ENCODE measurements around the gene PRKAA1.
A peak's percentile ranks its signal among the peaks of the same experiment; 100 is the strongest.
"Not testable (repeated sequence)": the region's sequence is repeated elsewhere in the genome, so short reads cannot be mapped to it uniquely, and the experiment has no call there.

The PRKAA1 gene

DNA sequence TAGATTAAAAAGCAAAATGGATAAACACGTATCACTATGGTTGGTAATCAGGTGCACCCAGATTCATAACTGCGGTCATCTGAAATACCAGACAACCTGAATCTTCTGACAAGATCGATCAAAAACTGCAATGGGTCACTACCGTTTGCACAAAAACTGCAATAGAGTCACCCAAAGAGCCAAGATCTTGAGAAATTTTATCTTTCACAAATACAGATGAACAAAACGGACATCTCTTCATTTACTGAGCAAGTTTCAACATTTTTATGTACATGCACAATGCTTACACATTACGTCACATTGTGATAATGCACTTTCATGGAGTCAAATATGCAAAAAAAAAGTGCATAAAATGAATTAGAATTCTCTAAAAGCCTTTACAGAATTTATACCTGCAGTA, 18.6 kb downstream of the PRKAA1 start:
- no peak for DNase-seq

DNA sequence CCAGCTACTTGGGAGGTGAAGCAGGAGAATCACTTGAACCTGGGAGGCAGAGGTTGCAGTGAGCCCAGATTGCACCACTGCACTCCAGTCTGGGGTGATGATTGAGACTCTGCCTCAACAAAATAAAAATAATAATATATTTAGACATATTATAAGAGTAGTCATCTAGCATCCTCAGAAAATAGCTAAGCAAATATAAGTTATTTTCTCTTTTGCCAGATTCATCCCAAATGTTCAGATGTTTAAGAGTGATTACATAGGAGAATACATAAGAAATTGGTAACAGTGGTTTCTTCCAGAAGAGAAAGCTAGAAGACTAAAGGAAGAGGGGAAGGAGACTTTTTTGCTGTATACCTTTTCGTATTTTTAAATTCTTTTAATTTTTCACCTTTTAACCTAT, 20.0 kb downstream of the PRKAA1 start:
- no peak for DNase-seq

DNA sequence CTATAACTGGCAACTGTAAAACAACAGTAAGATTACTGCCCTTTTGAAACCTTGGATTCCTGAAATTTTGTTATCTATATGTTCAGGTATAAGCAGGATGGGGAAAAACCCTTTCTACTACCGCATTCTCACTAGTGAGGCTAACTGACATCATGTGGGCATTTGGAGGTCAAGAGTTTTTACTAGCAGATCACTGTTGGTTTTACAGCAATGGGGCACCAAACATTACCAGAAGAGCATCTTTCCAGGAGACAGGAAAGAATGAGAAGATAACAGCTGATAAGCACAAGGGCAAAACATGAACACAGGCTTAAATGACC, 21.6 kb downstream of the PRKAA1 start:
- DNase-seq: no peak

DNA sequence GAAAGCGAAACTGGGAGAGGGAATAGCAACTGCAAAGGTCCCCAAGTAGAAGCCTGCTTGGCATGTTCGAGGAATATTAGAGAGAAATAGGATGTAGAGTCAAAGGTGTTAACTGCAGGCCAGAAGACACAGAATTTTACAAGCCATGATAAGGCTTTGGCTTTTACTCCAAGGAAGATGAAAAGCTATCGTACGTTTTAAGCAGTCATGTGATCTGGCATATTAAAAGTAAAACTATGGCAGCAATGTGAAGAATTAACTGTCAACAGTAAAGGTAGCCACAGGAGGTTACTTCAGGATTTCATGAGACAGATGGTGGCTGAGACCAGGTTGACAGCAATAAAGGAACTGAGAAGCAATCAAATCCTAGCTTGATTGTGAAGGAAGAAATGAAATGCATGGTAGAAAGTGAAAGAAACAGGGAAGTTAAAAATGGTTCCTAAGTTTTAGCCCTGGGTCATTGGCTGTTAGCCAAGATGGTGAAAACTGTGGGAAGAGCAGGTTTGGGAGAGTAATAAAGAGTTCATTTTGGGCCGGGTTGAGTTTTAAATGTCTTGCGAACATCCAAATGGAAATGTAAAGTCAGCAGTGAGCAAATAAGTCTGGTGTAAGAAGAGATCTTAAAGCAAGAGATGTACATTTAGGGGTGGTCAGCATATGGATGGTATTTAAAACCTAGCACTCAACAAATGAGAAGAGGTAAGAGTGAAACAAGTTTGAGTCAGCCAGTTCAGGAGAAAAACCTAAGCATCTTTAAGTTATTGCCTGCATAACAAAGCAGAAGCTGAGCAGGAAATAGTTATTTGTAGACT, 22.1 kb downstream of the PRKAA1 start:
- DNase-seq: no peak

DNA sequence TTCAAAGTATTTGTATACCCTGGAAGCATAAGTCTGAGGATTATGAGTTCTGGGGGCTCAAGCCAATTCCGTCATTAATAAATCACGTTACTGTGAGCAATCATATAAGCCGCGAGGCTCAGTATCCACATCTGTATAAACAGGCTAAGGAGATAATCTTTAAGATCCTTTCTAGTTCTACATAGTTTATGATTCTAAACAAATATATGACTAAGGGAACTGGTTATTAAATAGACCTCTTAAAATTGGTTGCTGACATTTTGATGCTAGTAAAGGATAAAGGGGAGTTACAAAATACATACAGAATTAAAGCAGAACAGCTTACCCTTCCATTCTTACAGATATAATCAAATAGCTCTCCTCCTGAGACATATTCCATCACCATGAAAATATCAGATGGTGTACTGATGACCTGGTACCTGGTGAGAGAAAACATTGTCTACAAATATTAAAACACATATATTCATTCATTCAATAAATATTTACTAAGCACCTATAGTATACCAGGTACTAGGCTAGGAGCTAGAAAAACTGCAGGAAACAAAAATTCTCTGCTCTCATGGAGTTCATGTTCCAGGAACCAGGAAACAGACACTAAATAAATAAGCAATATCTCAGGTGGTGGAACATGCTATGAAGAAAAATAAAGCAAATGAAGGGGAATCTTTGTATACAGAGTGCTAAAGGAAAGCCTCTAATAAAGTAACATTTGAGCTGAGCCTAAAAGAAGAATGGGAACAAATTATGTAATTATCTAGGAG, 22.9 kb downstream of the PRKAA1 start:
- no peak for DNase-seq

DNA sequence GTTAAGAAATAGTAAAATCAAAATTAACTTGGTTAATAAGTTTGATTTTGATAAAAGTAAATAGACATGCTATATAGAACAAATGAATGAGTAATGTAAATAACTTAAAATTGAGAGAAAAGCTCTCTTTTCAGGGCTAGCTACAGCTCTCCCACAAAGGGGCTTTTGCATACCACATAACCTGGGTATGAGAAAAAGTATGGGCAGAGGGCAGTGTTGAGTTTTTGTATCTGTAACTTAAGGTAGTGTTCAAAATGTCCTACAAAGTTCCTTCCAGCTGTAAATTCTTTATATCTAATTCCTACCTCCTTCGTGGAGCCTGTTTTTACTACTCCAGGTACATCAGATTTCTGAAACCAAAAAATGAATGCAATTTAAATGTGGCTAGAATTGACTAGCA, 23.6 kb downstream of the PRKAA1 start:
- no peak for DNase-seq

DNA sequence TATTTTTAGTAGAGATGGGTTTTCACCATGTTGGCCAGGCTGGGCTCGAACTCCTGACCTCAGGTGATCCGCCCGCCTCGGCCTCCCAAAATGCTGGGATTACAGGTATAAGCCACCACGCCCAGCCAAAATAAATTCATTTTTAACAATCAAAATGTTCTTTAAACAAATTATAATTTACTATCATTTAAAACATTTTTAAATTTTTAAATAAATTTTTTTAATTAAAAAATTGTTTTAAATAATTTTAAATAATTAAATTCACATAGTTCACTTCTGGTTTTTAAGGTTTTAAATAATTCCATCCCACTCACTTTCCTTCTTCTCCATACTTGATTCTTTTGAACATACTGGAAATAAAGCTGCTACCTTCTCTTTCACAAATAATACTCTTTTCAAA, 27.4 kb downstream of the PRKAA1 start:
- DNase-seq: no peak

DNA sequence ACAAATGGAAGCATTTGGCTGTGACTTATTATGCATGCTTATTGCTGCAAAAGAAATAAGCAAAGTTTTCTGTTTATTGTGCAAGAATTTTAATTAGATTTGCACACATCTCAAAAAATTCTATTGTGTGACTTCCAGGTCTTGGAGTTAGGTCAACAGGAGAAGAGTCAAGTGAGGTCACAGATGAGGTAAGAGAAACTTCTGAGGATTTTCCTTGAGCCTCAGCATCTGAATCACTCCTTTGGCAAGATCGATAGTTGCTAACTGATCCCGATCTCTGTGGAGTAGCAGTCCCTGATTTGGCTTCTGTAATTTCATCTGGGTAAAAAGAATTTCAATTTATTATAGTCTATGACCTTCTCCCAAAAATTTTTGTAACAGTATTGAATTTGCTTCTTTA, 35.5 kb downstream of the PRKAA1 start:
- DNase-seq: no peak

DNA sequence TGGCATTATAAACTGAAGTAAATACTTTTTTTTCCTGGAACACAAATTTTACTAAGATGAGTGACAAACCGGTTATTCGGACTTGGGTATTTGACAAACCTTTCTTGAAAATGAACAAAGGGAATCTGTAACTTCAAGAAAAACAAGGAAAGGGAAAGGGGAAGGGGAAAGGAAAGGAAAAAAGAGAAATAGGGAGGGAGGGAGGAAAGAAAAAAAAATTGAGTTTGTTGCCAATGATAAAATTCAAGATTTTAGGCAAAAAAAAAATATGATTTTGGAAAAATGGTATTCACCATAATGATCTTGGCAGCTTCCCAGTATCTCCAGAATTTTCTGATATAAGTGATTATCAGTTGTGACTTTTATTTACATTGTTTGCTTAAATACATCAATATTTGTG, 40.8 kb downstream of the PRKAA1 start:
- no peak for DNase-seq

DNA sequence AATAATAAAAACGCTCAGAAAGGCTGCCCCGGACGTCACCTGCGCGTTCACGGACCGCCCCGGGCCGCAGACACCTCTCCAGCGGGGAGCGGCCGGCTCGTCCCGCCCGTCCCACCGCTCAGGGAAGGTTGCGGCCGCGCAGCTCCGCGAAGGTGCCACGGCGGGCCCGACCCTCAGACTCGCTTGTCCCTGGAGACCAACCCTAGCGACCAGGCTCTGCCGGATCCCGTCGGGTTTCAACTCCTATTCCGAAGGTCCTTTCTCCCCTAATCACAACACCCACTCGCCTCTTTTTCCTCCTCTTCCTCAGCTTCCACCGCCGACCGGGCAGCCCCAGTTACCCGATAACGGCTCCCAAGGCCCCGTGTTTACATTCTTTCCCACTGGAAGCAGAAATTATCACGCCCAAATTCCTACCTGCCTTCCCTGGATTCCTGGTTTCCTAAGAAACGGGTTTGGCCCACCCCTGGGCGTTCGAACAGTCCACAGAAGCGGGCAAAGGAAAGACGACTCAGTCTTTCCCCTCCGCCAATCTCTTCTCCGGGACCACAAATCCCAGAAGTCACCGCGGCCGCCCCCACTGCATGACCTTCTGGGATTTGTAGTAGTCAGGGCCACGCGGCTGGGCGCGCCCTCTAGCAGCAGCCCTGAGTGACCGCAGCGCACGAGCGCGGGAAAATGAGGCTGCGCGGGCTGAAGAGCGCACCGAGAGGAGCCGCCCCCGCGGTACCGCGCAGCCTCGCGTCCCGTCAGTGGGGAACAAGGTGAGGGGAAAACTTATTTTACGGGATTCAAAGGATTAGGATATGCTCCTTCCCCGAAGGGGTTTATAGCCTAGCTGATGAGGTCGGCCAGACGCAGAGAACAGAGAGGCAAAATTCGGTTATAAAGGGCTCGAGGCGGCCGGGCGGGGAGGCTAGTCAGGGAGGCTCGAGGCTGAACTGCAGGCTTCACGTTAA, 42.5 kb downstream of the PRKAA1 start, which contains the start of gene TTC33:
Gene TTC33 (minus strand): TSS at position 555 of the 959 bp plus-strand sequence. CDS start 8,943 bp downstream, outside the sequence.
- DNase-seq: peak; percentile 94

DNA sequence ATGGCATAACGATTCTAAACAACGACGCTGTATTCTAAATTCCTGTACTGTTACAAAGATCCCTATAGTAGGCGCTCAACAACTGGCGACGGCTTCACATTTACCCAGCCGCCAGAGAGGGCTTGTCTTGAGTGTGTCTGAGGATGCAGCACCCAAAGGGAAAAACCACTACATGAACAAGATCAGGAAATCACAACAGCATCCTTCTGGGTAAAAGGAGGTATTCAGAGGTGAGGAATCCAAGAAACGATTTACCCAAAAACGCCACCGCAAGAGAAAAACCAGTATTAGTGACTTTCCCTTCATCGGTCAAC, 43.1 kb downstream of the PRKAA1 start:
- peak; percentile 79 for DNase-seq

DNA sequence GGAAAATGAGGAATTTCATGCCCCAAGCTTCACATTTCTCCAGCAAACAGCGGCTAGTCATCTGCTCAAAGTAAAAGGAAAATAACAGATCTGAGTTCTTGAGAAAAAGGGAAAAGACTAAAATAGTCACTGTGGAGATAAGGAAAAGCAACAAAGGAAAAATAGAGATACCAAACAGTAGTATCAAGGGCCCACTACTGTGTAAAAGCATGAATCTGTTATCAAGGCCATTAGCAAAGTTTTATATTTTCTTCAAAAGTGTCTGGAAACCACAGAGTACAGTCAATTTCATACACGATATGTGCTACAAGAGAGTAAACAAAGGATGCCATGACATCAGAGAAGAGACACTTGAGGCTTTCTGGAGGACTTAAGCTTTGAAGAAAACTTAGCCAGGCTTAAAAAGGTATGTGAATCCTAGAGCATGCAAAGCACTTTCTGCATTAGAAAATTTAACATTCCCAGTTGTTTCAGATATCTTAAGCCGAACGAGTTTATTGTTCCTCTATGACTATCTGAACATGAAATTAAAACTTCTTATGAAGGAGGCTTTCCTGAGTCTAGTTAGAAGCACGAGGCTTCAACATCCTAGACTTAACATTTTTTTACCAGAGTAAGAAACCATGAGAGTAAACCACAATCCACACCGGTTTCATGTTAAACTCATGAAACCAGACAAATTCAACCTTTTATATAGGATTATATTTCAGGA, 43.6 kb downstream of the PRKAA1 start:
- peak; percentile 36 for DNase-seq

DNA sequence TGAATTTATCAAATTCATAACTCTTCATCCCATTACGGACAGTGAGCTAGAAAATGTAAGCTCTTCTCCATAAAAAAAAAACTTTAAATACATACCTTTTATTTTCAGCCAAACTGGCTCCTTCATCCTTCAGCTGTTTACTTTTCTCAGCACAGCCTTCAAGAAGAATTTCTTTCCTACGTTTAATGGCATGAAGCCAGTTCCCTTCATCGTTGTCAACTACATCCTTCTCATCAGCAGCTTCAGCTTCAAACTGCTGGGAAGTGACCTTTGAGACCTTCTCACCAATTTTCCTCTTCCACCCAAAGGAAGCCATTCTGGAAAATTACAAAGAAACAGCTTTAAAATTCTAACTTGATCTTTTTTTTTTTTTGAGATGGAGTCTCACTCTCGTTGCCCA, 51.5 kb downstream of the PRKAA1 start:
- DNase-seq: no peak

DNA sequence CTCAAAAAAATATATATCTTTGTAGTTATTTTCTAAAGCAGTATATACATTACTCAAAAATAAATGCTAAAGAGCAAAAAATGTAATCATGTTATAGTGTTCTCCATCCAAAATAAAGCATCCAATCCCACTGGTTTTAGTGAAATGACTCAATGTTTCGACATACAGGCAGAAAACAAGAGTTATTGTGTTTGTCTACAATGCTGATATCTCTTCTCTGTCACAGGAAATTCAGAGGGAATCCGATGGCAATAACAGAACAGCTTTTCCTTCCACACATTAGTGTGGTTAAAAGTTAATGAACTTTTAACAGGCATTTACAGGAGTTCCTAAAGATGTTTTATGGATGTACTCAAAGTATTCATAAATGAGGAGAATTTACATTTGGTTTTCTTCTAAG, 54.4 kb downstream of the PRKAA1 start:
- DNase-seq: no peak

DNA sequence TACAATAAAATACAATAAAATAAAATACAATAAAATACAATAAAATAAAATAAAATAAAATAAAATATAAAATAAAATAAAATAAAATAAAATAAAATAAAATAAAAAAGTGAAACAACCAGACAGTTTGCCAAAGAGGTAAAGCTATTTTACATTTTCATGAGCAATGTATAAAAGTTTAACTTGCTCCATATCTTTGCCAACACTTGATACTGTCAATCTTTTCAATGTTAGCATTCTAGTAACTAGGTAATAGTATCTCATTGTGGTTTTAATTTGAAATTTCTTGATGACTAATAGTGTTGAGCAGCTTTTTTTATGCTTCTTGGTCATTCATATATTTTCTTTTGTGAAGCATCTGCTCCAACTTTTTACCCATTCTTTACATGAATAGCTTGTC, 59.7 kb downstream of the PRKAA1 start:
- no peak for DNase-seq

DNA sequence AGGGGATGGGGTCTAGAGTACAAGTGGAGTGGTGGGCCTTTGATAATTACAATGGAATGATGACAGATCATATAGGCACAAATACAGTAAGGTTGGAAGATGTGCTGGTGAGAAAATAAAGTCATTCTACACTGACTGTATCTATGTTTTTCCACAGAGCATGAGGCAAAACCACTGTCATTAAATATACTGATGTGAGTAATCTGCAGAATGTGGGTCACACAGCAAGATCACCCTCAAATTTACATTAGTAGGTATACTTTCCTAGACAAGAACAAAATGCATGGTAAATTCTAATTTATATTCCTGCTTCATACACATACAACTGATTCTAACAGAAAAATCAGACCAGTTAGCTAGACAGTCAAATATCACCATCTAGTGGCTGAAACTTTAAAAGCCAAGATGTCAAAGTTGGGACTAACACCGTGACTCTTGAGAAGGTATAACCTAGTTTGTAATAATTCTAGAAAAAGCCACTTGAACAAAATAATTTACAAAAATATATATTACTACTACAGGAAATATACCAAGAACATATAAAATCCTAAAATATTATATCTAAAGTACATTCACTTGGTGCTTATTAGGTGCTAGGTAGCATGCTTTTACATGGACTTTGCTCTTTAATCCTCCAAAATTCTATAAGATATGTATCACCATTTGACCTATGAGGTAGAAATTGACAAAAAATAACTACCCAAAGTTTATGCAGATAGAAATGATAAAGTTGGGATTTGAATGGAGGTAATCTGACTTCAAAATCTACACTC, 61.9 kb downstream of the PRKAA1 start:
- peak; percentile 87 for DNase-seq

DNA sequence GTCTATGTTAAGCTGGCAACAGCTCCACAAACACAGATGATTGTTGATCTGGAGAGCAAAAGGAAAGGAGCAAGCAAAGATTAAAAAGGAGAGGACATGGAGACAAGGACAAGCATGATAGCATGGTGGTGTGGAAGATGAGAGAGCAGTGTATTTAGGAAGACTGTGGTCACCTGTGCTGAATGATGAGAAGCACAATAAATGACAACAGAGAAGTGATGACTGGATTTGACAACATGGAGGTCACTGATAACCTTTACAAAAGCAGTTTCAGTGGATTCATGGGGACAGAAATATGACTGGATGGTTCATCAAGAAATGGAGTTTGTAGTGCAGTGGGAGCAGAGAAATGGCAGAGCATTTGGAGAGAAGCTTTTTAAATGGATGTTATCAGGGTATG, 62.6 kb downstream of the PRKAA1 start:
- DNase-seq: no peak

DNA sequence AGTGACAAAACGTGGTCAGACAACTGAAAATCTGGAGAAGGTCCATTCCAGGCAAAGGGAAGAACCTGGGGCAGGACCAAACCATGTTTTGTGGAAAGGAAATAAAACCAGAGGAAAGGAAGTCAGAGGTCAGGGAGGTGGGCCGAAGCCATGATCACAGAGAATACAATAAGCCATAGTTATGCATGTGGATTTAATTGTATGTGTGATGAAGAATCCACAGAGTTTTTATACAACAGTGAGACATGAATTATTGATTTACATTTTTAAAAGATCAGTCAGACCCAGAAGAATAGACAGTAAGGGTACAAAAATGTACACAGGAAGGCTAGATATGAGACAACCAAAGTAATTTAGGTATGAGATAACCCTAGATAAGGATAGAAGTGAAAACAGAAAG, 63.2 kb downstream of the PRKAA1 start:
- no peak for DNase-seq

DNA sequence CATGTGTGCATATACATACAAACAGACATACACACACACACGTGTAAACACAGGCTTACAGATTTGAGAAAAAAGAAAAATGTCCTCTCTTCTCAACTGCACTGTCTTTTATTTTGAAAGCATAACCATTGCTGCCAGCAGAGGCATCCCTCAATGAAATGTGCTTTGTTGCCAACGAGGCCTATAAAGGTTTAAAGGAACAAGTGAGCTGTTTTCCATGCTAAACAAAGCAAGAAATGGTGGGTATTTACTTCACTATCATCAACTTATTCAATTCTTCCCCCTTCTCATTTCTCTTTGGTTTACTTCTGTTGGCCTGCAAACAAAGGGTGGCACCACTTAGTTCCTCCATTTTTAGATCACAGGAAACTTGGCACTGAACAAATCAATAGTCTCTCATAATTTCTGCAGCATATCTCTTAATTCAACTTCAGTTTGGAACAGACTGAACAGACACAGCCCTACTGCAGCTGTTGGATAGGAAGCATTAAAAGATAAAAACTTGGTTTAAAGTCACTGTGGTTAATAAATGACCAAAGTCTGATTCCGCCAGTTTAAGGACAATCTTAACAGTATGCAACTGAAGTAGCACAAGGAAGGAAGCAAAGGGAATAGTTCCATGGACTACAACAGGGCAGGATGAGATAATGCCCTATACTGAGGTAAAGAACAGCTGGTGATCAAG, 64.2 kb downstream of the PRKAA1 start:
- no peak for DNase-seq

DNA sequence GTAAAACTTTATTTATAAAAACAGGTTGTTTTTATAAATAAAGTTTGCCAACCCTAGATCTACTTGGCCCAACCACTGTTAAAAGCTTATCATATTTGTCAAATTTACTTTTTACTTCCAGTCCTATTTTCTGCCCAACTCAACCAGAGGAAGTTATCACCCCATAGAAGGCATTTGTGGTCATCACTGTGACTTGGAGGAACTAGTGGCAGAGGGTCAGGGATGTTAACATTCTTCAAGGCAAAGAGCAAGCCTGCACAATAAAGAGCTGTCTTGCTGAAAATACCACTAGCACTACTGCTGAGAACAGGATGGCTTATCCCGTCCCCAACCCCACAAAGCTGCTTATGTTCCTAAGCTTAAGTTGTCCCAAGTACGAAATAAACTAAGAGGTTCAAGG, 64.7 kb downstream of the PRKAA1 start:
- DNase-seq: no peak

DNA sequence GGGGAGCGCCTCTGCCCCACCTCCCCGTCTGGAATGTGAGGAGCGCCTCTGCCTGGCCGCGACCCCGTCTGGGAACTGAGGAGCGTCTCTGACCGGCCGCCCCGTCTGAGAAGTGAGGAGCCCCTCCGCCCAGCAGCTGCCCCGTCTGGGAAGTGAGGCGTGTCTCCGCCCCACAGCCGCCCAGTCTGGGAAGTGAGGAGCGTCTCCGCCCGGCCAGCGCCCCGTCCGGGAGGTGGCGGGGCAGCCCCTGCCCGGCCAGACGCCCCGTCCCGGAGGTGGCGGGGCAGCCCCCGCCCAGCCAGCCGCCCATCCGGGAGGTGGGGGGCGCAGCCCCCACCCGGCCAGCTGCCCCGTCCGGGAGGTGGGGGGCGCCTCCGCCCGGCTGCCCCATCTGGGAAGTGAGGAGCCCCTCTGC, 75.7 kb downstream of the PRKAA1 start:
- not testable (repeated sequence) for DNase-seq
